Myometrial cell (primary cell): ENCODE results near the gene SLC35B1. TPM values are rescaled to one million over a fixed set of nuclear protein-coding genes. Genes with fewer than 3 reads are reported as not detected.

Experiments used
- total RNA-seq: library from RNA; depleted of rRNA; stranded (reverse); fragments of >200 nt; gene quantifications from 2 replicates; pipeline ENCODE4 v1.2.3, GENCODE V29; 2015

Gene SLC35B1
- 49.3 and 65.9 TPM in 2 replicates for total RNA-seq

DNA sequence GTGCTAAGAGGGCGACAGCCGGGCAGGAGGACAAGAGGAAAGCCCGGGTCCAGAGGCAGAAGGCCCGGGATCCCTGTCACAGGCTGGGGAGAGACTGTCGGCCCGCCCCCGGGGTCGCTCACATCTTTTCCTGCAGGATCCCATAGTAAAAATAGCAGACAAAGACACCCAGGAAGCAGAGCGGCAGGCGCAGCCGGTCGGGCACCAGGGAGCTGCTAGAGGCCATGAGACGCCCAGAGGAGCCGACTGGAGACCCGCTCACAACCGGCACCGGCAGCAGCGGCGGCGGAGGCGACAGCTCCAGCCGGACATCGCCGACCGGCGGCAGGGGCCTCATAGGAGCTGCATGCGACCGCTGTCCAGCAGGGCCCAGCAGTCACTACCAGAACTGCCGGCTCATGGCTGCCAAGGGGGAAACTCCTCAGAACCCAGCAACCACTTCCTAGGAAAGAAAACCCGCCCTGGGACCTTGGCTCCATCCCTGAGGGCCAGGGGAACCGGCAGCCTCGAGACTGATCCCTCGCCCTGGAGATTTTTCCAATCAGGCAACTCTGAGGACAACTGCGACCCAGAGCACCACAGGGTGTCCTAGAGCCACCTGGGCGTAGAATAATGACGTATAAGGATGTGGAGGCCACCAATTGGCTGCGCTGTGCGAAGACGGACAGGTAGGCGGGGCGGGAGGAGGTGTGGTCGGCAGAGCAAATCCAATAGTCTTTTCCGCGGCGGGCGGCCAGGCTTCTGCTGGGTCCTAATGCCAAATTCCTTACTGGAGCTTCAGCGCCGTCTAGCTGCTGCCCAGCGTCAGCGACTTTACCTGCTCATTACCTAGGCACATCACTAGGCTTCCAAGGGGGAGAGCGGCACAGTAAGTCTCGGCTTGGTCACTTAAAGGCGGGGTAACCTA lies at the start of gene SLC35B1:
Gene SLC35B1 (minus strand): TSS at position 357 of the 907 bp plus-strand sequence. CDS start 131 bp downstream, at position 226.

GRCh38 chr17:49677933-49678847 lies 29.6 kb downstream of the SLC35B1 start, which contains the start of gene SPOP:
TSS of gene SPOP (minus strand) at chr17:49678097. CDS start at chr17:49622810, 55,287 bp downstream.

Other genes starting within 250 kb of the SLC35B1 start
- not detected in 2 replicates for gene NGFR, start 212.7 kb downstream of the SLC35B1 start, total RNA-seq
- under 0.01 and 3.0 TPM in 2 replicates for gene NXPH3, start 132.1 kb downstream of the SLC35B1 start, total RNA-seq
- gene SPOP, start 29.9 kb downstream of the SLC35B1 start, total RNA-seq: 52.5 and 61.3 TPM in 2 replicates
- gene FAM117A, start 56.2 kb upstream of the SLC35B1 start, total RNA-seq: 2.5 and 10.4 TPM in 2 replicates
- 12.4 and 18.4 TPM in 2 replicates for gene KAT7, start 80.7 kb upstream of the SLC35B1 start, total RNA-seq
- not detected in 2 replicates for gene TAC4, start 140.1 kb upstream of the SLC35B1 start, total RNA-seq